ENCODE measurements around the gene HMX1.

HMX1 gene

DNA sequence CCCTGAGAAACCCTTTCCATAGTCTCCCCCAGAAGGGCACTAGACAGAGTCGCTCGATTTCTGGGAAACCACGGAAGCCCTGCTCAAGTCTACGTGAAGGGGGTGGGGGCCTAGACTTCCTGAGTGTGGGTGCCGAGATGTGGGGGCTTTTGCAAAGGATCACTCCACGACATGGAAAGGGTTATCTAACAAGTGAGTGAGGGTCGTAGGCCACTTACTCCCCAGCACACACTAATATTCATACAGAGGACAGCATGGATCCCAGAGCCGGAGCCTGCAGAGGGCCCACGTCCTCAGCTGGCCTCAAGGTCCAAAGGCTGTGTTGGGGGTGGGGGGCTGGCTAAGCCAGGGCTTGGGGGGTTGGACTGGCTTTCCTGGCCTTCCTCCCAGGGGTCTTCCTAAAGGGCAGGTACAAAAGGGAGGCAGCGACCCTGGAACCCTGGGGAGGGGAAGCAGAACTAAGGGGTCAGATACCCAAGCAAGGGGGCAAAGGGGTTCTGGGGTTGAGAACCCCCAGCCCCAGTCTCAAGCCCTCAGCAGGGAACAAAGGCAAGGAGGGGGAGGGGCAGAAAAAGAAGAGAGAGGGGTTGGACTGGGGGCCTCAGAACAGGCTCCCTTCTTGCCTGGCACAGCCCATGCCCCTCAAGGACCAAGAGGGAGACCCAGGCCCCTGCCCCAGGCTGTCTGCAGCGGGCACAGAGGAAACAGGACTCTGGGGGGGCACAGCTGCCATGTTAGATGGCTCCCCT is 1.6 kb downstream of the HMX1 start:
- no peaks in the 10 kb centered on the region for H3K36me3 ChIP-seq (replicated peaks)
- DNase-seq = no peak
- in situ Hi-C loops (cut with HindIII; ENCODE audit: low pct_ligation_motif_present, low sequenced_read_pairs) = no loop called here
- H3K4me3 ChIP-seq (ENCODE audit: low read depth, low read length) = no peak overlapping the region
- TF ChIP-seq, protein P1, sequence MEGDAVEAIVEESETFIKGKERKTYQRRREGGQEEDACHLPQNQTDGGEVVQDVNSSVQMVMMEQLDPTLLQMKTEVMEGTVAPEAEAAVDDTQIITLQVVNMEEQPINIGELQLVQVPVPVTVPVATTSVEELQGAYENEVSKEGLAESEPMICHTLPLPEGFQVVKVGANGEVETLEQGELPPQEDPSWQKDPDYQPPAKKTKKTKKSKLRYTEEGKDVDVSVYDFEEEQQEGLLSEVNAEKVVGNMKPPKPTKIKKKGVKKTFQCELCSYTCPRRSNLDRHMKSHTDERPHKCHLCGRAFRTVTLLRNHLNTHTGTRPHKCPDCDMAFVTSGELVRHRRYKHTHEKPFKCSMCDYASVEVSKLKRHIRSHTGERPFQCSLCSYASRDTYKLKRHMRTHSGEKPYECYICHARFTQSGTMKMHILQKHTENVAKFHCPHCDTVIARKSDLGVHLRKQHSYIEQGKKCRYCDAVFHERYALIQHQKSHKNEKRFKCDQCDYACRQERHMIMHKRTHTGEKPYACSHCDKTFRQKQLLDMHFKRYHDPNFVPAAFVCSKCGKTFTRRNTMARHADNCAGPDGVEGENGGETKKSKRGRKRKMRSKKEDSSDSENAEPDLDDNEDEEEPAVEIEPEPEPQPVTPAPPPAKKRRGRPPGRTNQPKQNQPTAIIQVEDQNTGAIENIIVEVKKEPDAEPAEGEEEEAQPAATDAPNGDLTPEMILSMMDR (IDR thresholded peaks at IDR 0.05; ENCODE audit: low read depth, low read length, missing control alignments) = no peak
- no peak overlapping the region for H3K27ac ChIP-seq
- peaks cover 91% of the 10 kb centered on the region for H3K27me3 ChIP-seq (replicated peaks)

DNA sequence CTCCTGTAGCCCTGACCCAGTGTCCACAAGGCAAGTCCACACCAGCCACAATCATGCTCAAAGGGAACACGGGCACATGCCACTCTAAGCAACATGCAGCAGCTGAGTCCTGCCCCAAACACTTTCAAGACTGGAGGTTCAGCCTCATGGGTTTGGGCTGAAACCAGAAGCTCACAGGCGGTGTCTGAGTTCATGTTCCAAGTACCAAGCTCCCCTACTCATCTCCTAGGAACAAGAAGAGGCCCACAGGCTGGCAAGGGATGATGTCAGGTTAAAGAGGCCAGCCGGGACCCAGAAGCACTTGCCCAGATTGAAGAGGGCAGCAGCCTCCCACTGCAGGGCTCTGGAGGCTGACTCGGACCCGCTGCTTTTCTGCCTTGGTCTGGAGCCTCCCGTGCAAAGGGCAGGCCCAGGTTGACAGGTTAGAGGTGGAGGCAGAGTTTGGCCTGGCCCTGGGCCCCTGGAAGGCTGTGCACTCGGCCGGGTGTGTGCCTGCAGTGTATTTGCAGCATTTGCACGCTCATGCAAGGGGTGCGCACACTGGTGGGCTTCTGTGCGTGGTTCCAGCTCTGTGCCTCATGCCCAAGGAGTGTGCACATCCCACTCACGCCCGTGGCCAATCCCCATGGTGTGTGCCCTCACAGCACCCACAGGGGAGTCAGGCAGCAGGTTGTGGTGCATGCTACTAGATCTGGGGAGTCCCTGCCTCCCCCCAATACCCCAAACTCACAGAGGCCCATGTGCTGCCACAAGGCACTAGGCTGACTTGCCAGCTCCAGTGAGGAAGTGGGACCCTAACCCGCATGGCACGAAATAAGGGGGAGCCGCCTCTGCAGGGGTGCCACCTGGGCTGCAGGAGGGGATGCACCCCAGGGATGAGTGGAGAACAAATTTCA is 2.4 kb downstream of the HMX1 start:
- no peak for DNase-seq
- no peak overlapping the region for H3K27ac ChIP-seq
- in situ Hi-C loops (cut with HindIII; ENCODE audit: low pct_ligation_motif_present, low sequenced_read_pairs) = no loop called here
- H3K27me3 ChIP-seq (replicated peaks) = peaks cover 92% of the 10 kb centered on the region
- H3K36me3 ChIP-seq (replicated peaks) = no peaks in the 10 kb centered on the region
- H3K4me3 ChIP-seq (ENCODE audit: low read depth, low read length) = no peak overlapping the region
- TF ChIP-seq, protein P1 (IDR thresholded peaks at IDR 0.05; ENCODE audit: low read depth, low read length, missing control alignments) = no peak

DNA sequence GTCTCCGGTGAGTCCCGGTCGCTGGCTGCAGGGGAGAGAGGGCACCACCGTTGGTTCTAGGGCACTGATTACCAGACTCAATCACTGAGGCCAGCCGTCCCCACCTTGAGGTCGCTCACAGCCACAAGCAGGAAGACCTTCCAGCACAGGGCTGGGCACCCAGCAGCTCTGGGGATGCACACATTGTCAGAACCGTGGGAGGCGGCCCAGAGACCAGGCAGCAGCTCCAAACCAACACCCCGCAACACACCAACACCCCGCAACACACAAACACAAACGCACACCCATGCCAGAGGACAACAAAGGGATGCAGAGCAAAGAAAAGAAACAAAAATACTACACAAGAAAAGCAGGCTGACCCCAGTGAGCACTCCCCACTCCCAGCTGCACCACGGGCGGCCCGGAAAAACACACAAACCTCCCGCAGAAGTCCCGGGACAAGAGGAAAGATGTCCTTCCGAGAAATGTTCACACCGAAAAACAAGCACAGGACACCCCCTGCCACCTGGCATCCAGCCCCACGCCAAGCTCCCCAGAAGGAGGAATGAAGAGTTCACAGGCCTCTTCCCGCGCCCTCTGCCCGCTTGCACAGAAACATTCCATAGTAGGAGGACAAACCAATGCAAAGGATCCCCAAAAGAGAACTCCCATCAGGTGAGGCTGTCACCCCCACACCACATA is 3.2 kb downstream of the HMX1 start:
- Histone ChIP-seq H3K4me3 (ENCODE audit: low read depth, low read length) (no peak overlapping the region), H3K27me3 (replicated peaks) (peaks cover 92% of the 10 kb centered on the region), H3K27ac (no peak overlapping the region), H3K36me3 (replicated peaks) (no peaks in the 10 kb centered on the region)
- in situ Hi-C loops (cut with HindIII; ENCODE audit: low pct_ligation_motif_present, low sequenced_read_pairs) = no loop called here
- TF ChIP-seq, protein P1 (IDR thresholded peaks at IDR 0.05; ENCODE audit: low read depth, low read length, missing control alignments) = no peak
- DNase-seq = no peak

DNA sequence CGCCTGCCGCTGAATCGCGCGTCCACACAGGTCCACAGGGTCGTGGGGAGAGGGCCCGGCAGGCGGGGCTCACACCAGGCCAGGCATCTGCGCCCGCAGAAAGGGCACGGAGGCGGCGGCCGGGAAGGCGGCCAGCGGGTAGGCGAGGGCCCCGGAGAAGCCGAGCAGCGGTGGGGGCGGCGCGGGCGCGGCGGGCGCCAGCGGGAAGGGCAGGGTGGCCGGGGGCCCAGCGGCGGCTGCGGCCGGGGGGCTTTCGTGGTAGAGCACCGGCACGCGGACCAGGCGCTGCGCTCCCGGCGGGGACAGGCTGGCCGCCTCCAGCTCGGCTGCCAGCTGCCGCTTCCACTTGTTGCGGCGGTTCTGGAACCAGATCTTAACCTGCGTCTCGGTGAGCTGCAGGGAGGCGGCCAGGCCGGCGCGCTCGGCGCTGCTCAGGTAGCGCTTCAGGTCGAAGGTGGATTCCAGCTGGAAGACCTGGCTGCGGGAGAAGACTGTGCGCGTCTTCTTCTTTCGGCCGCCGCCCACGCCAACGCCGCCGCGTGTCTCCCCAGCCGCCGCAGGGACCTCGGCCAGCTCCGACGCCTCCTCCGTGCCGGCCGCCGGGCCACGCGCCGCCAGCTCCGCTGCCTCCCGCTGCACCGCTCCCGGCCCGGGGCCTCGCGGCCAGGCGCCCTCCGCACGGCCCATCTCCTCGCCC is 3.9 kb downstream of the HMX1 start:
- peaks cover 92% of the 10 kb centered on the region for H3K27me3 ChIP-seq (replicated peaks)
- no peak overlapping the region for H3K4me3 ChIP-seq (ENCODE audit: low read depth, low read length)
- in situ Hi-C loops (cut with HindIII; ENCODE audit: low pct_ligation_motif_present, low sequenced_read_pairs) = no loop called here
- no peaks in the 10 kb centered on the region for H3K36me3 ChIP-seq (replicated peaks)
- no peak for DNase-seq
- no peak overlapping the region for H3K27ac ChIP-seq
- TF ChIP-seq, protein P1 (IDR thresholded peaks at IDR 0.05; ENCODE audit: low read depth, low read length, missing control alignments) = no peak

DNA sequence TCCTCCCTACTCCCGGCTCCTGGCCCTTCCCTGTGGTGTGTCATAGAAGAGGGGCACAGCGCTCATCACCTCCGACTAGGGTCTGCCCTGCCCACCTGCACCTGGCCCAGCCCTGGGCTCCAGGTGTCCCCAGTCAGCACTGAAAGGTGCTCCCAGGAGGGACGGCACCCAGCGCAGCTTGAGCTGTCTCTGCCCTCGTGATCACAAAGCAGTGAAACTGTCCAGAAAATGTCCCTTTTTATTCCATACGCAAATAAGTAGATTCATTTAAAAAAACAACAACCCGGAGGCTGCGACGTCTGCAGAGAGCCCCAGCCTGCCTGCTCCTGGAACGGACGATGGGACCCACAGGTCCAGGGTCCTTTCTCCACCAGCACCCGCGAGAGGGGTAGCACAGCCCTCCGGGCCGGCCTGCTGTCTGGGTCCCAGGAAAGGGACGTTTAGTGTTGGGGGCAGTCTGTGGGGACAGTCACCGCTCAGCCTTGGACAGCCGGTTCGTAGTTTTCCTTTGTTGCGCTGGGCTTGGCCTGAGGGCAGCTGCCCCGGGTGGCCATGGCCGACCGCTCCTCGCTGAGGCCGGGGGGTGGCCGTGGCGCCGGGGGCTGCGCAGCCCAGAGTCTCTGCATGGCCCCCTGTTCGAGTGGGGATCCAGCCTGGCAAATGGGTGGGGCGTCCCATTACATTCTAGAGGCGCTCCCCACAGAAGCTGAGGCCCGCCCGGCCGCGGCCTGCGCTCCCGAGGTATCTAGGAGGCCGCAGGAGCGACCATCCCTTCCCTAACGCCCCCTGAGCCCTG is 4.6 kb downstream of the HMX1 start:
- in situ Hi-C loops (cut with HindIII; ENCODE audit: low pct_ligation_motif_present, low sequenced_read_pairs) = no loop called here
- Histone ChIP-seq H3K27me3 (replicated peaks) (peaks cover 92% of the 10 kb centered on the region), H3K4me3 (ENCODE audit: low read depth, low read length) (no peak overlapping the region), H3K36me3 (replicated peaks) (no peaks in the 10 kb centered on the region), H3K27ac (no peak overlapping the region)
- TF ChIP-seq, protein P1 (IDR thresholded peaks at IDR 0.05; ENCODE audit: low read depth, low read length, missing control alignments) = no peak
- no peak for DNase-seq

Measured in brain microvascular endothelial cell (primary cell).